Measurements from ENCODE around the gene SYTL3. TPM values are rescaled to one million over a fixed set of nuclear protein-coding genes. Genes with fewer than 3 reads are reported as not detected.

SYTL3 gene
- total and polyA plus RNA-seq, 2 experiments from 2014 or later: 0.07 TPM; not detected in 1

- H3K27me3 ChIP-seq (ENCODE audit: insufficient read depth): no peaks in the 10 kb centered on the region
- no peak overlapping the region for H2AFZ ChIP-seq
- H3K27me3 Mint-ChIP-seq (ENCODE audit: insufficient read depth, low read depth, poor library complexity): peaks cover 20% of the 10 kb centered on the region
- peaks cover 6% of the 10 kb centered on the region for H4K20me1 ChIP-seq (replicated peaks; ENCODE audit: insufficient read depth)
- peaks cover 62% of the 10 kb centered on the region for H3K36me3 Mint-ChIP-seq (ENCODE audit: low read depth)
- no peak overlapping the region for H3K4me3 ChIP-seq
- no peaks in the 10 kb centered on the region for H3K79me2 ChIP-seq (replicated peaks; ENCODE audit: insufficient read depth)
- H3K27ac ChIP-seq (ENCODE audit: low read depth): no peak overlapping the region
- ATAC-seq (no peak), DNase-seq (ENCODE audit: low spot score) (no peak)
- no peak overlapping the region for H3K4me3 Mint-ChIP-seq
- no peak overlapping the region for H3K27ac Mint-ChIP-seq
- no peak overlapping the region for H3K4me2 ChIP-seq
- H3K4me1 Mint-ChIP-seq: peaks cover 23% of the 10 kb centered on the region
- H3K9me3 Mint-ChIP-seq: no peaks in the 10 kb centered on the region
- no peaks in the 10 kb centered on the region for H3F3A ChIP-seq (replicated peaks; ENCODE audit: low read depth)
- H3K9me2 ChIP-seq (ENCODE audit: insufficient read depth): no peaks in the 10 kb centered on the region
- peaks cover 10% of the 10 kb centered on the region; the same call in 1 of the 2 replicates for H3K36me3 ChIP-seq (ENCODE audit: insufficient read depth)
- TF ChIP-seq EZH2 (IDR thresholded peaks at IDR 0.05; ENCODE audit: low read depth, unreplicated experiment) (no peak), ETS1 (IDR thresholded peaks at IDR 0.05) (no peak), ZNF331 (CRISPR knock-in tag; IDR thresholded peaks at IDR 0.05; ENCODE audit: low read depth) (no peak), EZH2phosphoT487 (IDR thresholded peaks at IDR 0.05; ENCODE audit: unreplicated experiment) (no peak)
- H3K4me1 ChIP-seq (ENCODE audit: insufficient read depth): no peaks in the 10 kb centered on the region
These were observed 23.3 kb upstream of the SYTL3 start for GRCh38 chr6:158626360-158627167.

DNA sequence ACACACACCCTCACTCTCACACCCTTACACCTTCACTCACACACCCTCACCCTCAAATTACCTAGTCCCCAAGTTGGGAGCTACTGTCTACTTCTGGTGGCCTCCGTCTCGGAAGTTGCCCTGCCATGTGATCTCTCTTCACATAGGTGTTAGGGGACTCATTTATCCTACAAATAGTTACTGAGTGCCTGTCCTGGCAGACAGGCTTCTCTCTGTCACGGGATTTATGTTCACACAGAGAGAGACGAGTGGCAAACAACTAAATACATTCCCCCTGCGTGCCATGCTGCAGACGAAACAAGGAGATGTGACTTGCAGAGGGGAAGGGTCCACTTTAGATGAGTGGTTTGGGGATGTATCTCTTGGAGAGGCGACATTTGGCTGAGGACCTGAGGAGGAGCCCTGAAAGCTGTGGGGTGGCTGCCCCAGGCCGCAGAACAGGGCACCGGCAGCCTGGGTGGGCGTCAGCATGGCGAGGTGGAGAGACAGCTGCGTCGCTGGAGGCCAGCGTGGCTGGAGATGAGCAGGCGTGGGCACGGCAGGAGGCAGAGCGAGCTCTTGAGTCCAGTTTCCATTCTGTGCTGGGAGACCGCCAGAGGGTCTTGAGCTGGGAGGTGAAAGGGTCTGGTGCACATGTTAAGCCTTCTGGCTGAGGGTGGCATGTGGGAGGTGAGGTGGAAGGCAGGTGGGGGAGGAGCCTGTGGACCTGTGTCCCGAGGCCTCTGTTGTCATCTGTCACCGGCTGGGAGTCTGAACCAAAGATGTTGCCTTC, 22.5 kb upstream of the SYTL3 start:
- Histone ChIP-seq H3K4me3 (no peak overlapping the region), H3K9me2 (ENCODE audit: insufficient read depth) (no peaks in the 10 kb centered on the region), H3F3A (replicated peaks; ENCODE audit: low read depth) (no peaks in the 10 kb centered on the region), H4K20me1 (replicated peaks; ENCODE audit: insufficient read depth) (peaks cover 10% of the 10 kb centered on the region), H3K79me2 (replicated peaks; ENCODE audit: insufficient read depth) (no peaks in the 10 kb centered on the region), H3K4me2 (no peak overlapping the region), H3K27ac (ENCODE audit: low read depth) (no peak overlapping the region), H2AFZ (no peak overlapping the region), H3K27me3 (ENCODE audit: insufficient read depth) (no peaks in the 10 kb centered on the region), H3K4me1 (ENCODE audit: insufficient read depth) (no peaks in the 10 kb centered on the region), H3K36me3 (ENCODE audit: insufficient read depth) (peaks cover 10% of the 10 kb centered on the region; the same call in 1 of the 2 replicates)
- no peak for ATAC-seq
- Mint-ChIP-seq H3K4me3 (no peak overlapping the region), H3K4me1 (peaks cover 23% of the 10 kb centered on the region), H3K27ac (peak overlapping the region; percentile 57; the same call in 1 of the 2 replicates), H3K36me3 (ENCODE audit: low read depth) (peaks cover 64% of the 10 kb centered on the region), H3K9me3 (no peaks in the 10 kb centered on the region), H3K27me3 (ENCODE audit: insufficient read depth, low read depth, poor library complexity) (peaks cover 23% of the 10 kb centered on the region)
- no peak for DNase-seq (ENCODE audit: low spot score)
- no peak for TF ChIP-seq JUNB (IDR thresholded peaks at IDR 0.05; ENCODE audit: unreplicated experiment)
- TF ChIP-seq REST (IDR thresholded peaks at IDR 0.05; ENCODE audit: unreplicated experiment): no peak
- no peak for TF ChIP-seq ZNF331 (CRISPR knock-in tag; IDR thresholded peaks at IDR 0.05; ENCODE audit: low read depth)
- no peak for TF ChIP-seq ZNF114 (CRISPR knock-in tag; IDR thresholded peaks at IDR 0.05)
- no peak for TF ChIP-seq EZH2phosphoT487 (IDR thresholded peaks at IDR 0.05; ENCODE audit: unreplicated experiment)
- no peak for TF ChIP-seq NANOG (IDR thresholded peaks at IDR 0.05; ENCODE audit: borderline replicate concordance)
